HEK293 (cell line): ENCODE data around the gene ACTN3.

Experiments used
- BCL11A ChIP-seq: fragments of 450-650 bp; formaldehyde crosslinking; IDR thresholded peaks from 2 replicates; pipeline ENCODE4 v1.5.1; 2016; ENCODE audit warnings: low read depth, missing biosample characterization, missing genetic modification characterization
- FEZF1 ChIP-seq: fragments of 450-650 bp; formaldehyde crosslinking; IDR thresholded peaks from 2 replicates; pipeline ENCODE4 v1.5.1; 2016; ENCODE audit warnings: missing biosample characterization, missing genetic modification characterization
- GLI2 ChIP-seq: fragments of 450-650 bp; formaldehyde crosslinking; IDR thresholded peaks from 2 replicates; pipeline ENCODE4; 2017; ENCODE audit warnings: missing biosample characterization, missing genetic modification characterization, low read depth, borderline replicate concordance
- HOXA7 ChIP-seq: sonication (generic); formaldehyde crosslinking; IDR thresholded peaks from 2 replicates; pipeline ENCODE4 v1.8.1; 2022; ENCODE audit warnings: missing genetic modification reagents, borderline replicate concordance
- REST ChIP-seq: fragments of 450-650 bp; formaldehyde crosslinking; IDR thresholded peaks from 2 replicates; pipeline ENCODE4 v1.5.1; 2016; ENCODE audit warnings: missing biosample characterization, missing genetic modification characterization
- SCRT2 ChIP-seq: fragments of 450-650 bp; formaldehyde crosslinking; IDR thresholded peaks from 2 replicates; pipeline ENCODE4 v1.5.1; 2016; ENCODE audit warnings: missing biosample characterization, missing genetic modification characterization
- TRIM28 ChIP-seq: IDR thresholded peaks from 2 replicates; pipeline ENCODE4 v1.6.1; 2011; ENCODE audit warnings: low read length, control low read depth, borderline replicate concordance
- ZBTB11 ChIP-seq: fragments of 450-650 bp; formaldehyde crosslinking; conservative IDR thresholded peaks from 2 replicates; pipeline ENCODE4 v1.5.1; 2016; ENCODE audit warnings: low read depth, missing biosample characterization, missing genetic modification characterization
- ZNF10 ChIP-seq: fragments of 450-650 bp; formaldehyde crosslinking; IDR thresholded peaks from 2 replicates; pipeline ENCODE4 v1.5.1; 2017; ENCODE audit warnings: missing biosample characterization, missing genetic modification characterization
- ZNF121 ChIP-seq: fragments of 450-650 bp; formaldehyde crosslinking; IDR thresholded peaks from 2 replicates; pipeline ENCODE4 v1.5.1; 2016; ENCODE audit warnings: missing biosample characterization, missing genetic modification characterization
- ZNF2 ChIP-seq: fragments of 450-650 bp; formaldehyde crosslinking; IDR thresholded peaks from 2 replicates; pipeline ENCODE4 v1.5.1; 2016; ENCODE audit warnings: missing biosample characterization, missing genetic modification characterization
- ZNF239 ChIP-seq: fragments of 450-650 bp; formaldehyde crosslinking; IDR thresholded peaks from 2 replicates; pipeline ENCODE4 v1.5.1; 2016; ENCODE audit warnings: missing biosample characterization, missing genetic modification characterization
- ZNF274 ChIP-seq, 2 experiments: fragments of 200-500 bp in 1 of 2; fragments of 450-650 bp in 1 of 2; sonication (Bioruptor generic) in 1 of 2; formaldehyde crosslinking in 1 of 2; IDR thresholded peaks; 2 replicates each; pipeline versions ENCODE4 v1.5.1 to v1.6.1; 2014 to 2016; ENCODE audit warnings: borderline replicate concordance in 1 of 2, inconsistent platforms in 1 of 2, low read length in 1 of 2, missing biosample characterization in 1 of 2, missing genetic modification characterization in 1 of 2
- ZNF391 ChIP-seq: fragments of 450-650 bp; formaldehyde crosslinking; IDR thresholded peaks from 2 replicates; pipeline ENCODE4 v1.5.1; 2016; ENCODE audit warnings: low read depth, missing biosample characterization, missing genetic modification characterization, borderline replicate concordance
- ZNF404 ChIP-seq: fragments of 450-650 bp; formaldehyde crosslinking; IDR thresholded peaks from 2 replicates; pipeline ENCODE4 v1.5.1; 2017; ENCODE audit warnings: missing biosample characterization, missing genetic modification characterization
- ZNF433 ChIP-seq: fragments of 450-650 bp; formaldehyde crosslinking; IDR thresholded peaks from 2 replicates; pipeline ENCODE4 v1.5.1; 2016; ENCODE audit warnings: missing biosample characterization, missing genetic modification characterization, low read depth
- ZNF48 ChIP-seq: fragments of 450-650 bp; formaldehyde crosslinking; IDR thresholded peaks from 2 replicates; pipeline ENCODE4 v1.5.1; 2016; ENCODE audit warnings: missing biosample characterization, missing genetic modification characterization
- ZNF510 ChIP-seq: fragments of 450-650 bp; formaldehyde crosslinking; IDR thresholded peaks from 2 replicates; pipeline ENCODE4 v1.5.1; 2018; ENCODE audit warnings: mild to moderate bottlenecking, missing genetic modification characterization, missing biosample characterization; ENCODE audit not compliant: insufficient replicate concordance
- ZNF514 ChIP-seq: fragments of 450-650 bp; formaldehyde crosslinking; IDR thresholded peaks from 2 replicates; pipeline ENCODE4 v1.5.1; 2016; ENCODE audit warnings: missing biosample characterization, missing genetic modification characterization
- ZNF555 ChIP-seq: fragments of 450-650 bp; formaldehyde crosslinking; conservative IDR thresholded peaks from 2 replicates; pipeline ENCODE4 v1.5.1; 2017; ENCODE audit warnings: missing biosample characterization, mild to moderate bottlenecking, missing genetic modification characterization, inconsistent platforms
- ZNF561 ChIP-seq: fragments of 450-650 bp; IDR thresholded peaks from 2 replicates; pipeline ENCODE4 v1.5.1; 2018; ENCODE audit warnings: missing biosample characterization, missing genetic modification characterization, borderline replicate concordance
- ZNF571 ChIP-seq: fragments of 450-650 bp; formaldehyde crosslinking; IDR thresholded peaks from 2 replicates; pipeline ENCODE4 v1.5.0; 2017; ENCODE audit warnings: missing biosample characterization, missing genetic modification characterization
- ZNF623 ChIP-seq: fragments of 450-650 bp; formaldehyde crosslinking; IDR thresholded peaks from 2 replicates; pipeline ENCODE4 v1.5.1; 2016; ENCODE audit warnings: missing biosample characterization, missing genetic modification characterization
- ZNF654 ChIP-seq: fragments of 450-650 bp; formaldehyde crosslinking; IDR thresholded peaks from 2 replicates; pipeline ENCODE4 v1.5.1; 2016; ENCODE audit warnings: low read depth, missing biosample characterization, missing genetic modification characterization
- ZNF747 ChIP-seq: fragments of 450-650 bp; formaldehyde crosslinking; IDR thresholded peaks from 2 replicates; pipeline ENCODE4 v1.5.1; 2016; ENCODE audit warnings: missing biosample characterization, missing genetic modification characterization
- ZNF76 ChIP-seq: fragments of 450-650 bp; formaldehyde crosslinking; IDR thresholded peaks from 2 replicates; pipeline ENCODE4; 2016; ENCODE audit warnings: low read depth, missing biosample characterization, missing genetic modification characterization, borderline replicate concordance
- ZXDB ChIP-seq: fragments of 450-650 bp; formaldehyde crosslinking; IDR thresholded peaks from 2 replicates; pipeline ENCODE4 v1.5.1; 2016; ENCODE audit warnings: missing biosample characterization, missing genetic modification characterization
- TF ChIP-seq, protein P1 (sequence below): fragments of 450-650 bp; formaldehyde crosslinking; IDR thresholded peaks from 2 replicates; pipeline ENCODE4 v1.5.1; 2016; ENCODE audit warnings: missing biosample characterization, missing genetic modification characterization
- TF ChIP-seq, protein P2 (sequence below): fragments of 450-650 bp; formaldehyde crosslinking; IDR thresholded peaks from 2 replicates; pipeline ENCODE4 v1.5.1; 2017; ENCODE audit warnings: missing biosample characterization, missing genetic modification characterization

Gene ACTN3

DNA sequence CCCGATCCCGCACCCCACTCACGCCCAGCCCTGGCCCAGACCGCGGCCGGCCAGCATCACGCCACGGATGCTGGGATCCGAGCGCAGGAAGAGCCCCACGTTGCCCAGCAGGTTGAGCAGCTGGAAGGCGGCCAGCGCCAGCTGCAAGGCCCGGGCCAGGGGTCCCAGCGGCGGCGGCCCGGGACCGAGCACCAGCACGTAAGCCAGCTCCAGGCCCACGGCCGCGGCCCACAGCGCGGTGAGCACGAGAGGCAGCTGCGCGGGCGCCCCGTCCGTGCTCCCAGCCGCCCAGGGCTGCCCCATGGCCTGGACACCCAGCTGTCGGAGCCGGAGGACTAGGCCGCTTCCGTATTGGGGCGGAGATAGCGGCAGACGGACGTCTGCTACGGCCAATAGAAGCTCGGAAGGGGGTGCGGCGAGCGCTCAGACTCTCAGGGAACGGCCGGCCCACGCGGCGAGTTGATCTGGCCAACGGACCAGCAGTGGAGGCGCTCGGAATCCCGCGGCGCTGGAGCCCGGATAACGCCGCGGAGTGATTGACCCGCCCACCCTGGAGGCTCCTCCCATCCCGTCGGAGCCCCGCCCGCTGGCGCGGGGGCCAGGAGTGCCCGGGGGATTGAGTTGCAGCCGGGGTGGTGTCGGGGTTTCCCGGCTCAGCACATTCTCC is 869 bp upstream of the ACTN3 start, which contains the start of gene ZDHHC24 (continued):
- TF ChIP-seq ZXDB (tag by site-specific recombination): peak; percentile 26; the same call in 1 of the 2 replicates
- TF ChIP-seq, protein P1, sequence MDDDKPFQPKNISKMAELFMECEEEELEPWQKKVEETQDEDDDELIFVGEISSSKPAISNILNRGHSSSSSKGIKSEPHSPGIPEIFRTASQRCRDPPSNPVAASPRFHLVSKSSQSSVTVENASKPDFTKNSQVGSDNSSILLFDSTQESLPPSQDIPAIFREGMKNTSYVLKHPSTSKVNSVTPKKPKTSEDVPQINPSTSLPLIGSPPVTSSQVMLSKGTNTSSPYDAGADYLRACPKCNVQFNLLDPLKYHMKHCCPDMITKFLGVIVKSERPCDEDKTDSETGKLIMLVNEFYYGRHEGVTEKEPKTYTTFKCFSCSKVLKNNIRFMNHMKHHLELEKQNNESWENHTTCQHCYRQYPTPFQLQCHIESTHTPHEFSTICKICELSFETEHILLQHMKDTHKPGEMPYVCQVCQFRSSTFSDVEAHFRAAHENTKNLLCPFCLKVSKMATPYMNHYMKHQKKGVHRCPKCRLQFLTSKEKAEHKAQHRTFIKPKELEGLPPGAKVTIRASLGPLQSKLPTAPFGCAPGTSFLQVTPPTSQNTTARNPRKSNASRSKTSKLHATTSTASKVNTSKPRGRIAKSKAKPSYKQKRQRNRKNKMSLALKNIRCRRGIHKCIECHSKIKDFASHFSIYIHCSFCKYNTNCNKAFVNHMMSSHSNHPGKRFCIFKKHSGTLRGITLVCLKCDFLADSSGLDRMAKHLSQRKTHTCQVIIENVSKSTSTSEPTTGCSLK: no peak
- TF ChIP-seq ZNF10 (tag by site-specific recombination): no peak
- TF ChIP-seq ZNF76 (tag by site-specific recombination): no peak; the same call in 1 of the 2 replicates
- no peak for TF ChIP-seq REST (tag by site-specific recombination)
- no peak for TF ChIP-seq ZNF391
- TF ChIP-seq, protein P2, sequence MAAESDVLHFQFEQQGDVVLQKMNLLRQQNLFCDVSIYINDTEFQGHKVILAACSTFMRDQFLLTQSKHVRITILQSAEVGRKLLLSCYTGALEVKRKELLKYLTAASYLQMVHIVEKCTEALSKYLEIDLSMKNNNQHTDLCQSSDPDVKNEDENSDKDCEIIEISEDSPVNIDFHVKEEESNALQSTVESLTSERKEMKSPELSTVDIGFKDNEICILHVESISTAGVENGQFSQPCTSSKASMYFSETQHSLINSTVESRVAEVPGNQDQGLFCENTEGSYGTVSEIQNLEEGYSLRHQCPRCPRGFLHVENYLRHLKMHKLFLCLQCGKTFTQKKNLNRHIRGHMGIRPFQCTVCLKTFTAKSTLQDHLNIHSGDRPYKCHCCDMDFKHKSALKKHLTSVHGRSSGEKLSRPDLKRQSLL (tag by site-specific recombination): peak; percentile 96
- TF ChIP-seq TRIM28: no peak
- no peak for TF ChIP-seq BCL11A
- no peak for TF ChIP-seq ZNF654 (tag by site-specific recombination)
- TF ChIP-seq ZNF571 (tag by site-specific recombination): no peak
- no peak for TF ChIP-seq ZNF433
- no peak for TF ChIP-seq ZNF404 (tag by site-specific recombination)
- TF ChIP-seq ZNF514 (tag by site-specific recombination): no peak
- no peak for TF ChIP-seq ZNF623
- TF ChIP-seq ZBTB11 (tag by site-specific recombination): peak; percentile 39; the same call in 1 of the 2 replicates
- no peak for TF ChIP-seq GLI2
- no peak for TF ChIP-seq ZNF274 (IDR thresholded peaks at IDR 0.05; ENCODE audit: low read length)
- TF ChIP-seq ZNF274 (tag by site-specific recombination; IDR thresholded peaks at IDR 0.05; ENCODE audit: borderline replicate concordance): no peak
- TF ChIP-seq HOXA7 (CRISPR knock-in tag): no peak
- TF ChIP-seq ZNF48 (tag by site-specific recombination): no peak
- TF ChIP-seq ZNF510: no peak
- 0 out of 2 replicates have a peak, but pooled peaks have one; percentile 69 for TF ChIP-seq ZNF561 (tag by site-specific recombination)
- TF ChIP-seq ZNF555 (tag by site-specific recombination): no peak
- TF ChIP-seq SCRT2 (tag by site-specific recombination): no peak
- TF ChIP-seq FEZF1 (tag by site-specific recombination): no peak
- no peak for TF ChIP-seq ZNF239 (tag by site-specific recombination)
- TF ChIP-seq ZNF121: no peak
- TF ChIP-seq ZNF2: no peak
- TF ChIP-seq ZNF747: no peak
